ENCODE measurements around the gene TMEM39B. TPM values are rescaled to one million over a fixed set of nuclear protein-coding genes. Genes with fewer than 3 reads are reported as not detected.

The TMEM39B gene
- total RNA-seq, 1 experiment from 2014 or later, result 18.8 TPM

DNA sequence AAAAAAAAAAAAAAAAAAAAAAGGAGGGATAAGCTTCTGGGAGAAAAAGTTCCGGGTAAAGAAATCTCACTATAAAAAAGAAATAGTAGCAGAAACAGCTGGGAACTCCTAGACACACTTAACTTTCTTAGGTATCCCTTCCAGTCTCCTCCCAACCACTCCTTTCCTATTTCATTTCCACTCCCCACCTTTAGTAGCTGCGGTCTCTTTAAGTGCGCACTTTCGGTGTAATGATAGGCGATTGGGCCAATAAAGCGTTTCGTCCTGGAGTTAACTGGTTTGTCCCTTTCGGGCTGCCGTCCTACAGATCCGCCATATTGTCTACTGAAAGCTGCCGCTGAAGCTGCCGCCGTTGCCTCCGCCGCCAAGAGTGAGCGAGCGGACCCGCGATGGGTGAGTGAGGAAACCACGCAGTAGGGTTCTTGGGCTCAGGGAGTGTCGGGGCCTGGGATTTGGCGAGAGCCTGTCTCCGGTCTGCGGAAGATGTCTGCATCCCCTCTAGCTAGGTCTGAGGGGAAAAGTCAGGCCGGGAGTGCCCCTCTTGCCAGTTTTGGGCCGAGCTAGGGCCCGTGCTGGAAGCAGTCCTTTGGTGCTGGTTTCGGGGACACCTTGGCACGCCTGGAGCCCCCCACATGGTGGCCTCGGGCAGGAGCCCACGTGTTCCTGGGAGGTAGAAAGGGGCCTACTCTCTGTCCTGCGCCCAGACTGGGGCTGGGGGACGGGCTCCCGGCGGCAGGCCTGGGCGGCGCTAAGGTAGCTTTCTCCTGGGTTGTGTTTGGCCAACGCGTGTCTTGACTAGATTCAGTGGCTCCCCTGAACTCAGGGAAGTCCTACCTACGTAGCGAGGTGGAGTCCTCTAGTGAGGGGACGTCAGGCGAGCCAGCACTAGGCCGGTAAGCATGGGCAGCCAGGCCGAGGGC lies 35.3 kb downstream of the TMEM39B start, which contains the start of gene KPNA6:
TSS of gene KPNA6 (plus strand) at position 315 of the 920 bp plus-strand sequence. CDS start at position 390, 75 bp downstream.
- Mint-ChIP-seq H3K4me3 (peak within 1 kb of the TSS; percentile 99), H3K36me3 (no peaks in the 10 kb centered on the region), H3K27ac (peak within 1 kb of the TSS; percentile 99), H3K27me3 (ENCODE audit: low read depth) (no peaks in the 10 kb centered on the region), H3K9me3 (no peaks in the 10 kb centered on the region), H3K4me1 (peaks cover 17% of the 10 kb centered on the region)
- ATAC-seq (peak; percentile 77), DNase-seq (ENCODE audit: low spot score) (peak; percentile 90)
- POLR2A ChIA-PET, result interaction anchor here (0.6 to 2.6 kb wide), 14 partner anchors 10 to 811 kb away, joined by 3 to 34 read pairs (median 4); partner anchors contain the start of genes BSDC1, CCDC28B, PTP4A2 and SNRNP40
- CTCF ChIA-PET, result interaction anchor here (0.6 to 2.9 kb wide), 23 partner anchors 8 to 392 kb away, joined by 3 to 42 read pairs (median 4); partner anchors contain the start of genes PTP4A2, TMEM39B and TXLNA
- TF ChIP-seq, protein P1, sequence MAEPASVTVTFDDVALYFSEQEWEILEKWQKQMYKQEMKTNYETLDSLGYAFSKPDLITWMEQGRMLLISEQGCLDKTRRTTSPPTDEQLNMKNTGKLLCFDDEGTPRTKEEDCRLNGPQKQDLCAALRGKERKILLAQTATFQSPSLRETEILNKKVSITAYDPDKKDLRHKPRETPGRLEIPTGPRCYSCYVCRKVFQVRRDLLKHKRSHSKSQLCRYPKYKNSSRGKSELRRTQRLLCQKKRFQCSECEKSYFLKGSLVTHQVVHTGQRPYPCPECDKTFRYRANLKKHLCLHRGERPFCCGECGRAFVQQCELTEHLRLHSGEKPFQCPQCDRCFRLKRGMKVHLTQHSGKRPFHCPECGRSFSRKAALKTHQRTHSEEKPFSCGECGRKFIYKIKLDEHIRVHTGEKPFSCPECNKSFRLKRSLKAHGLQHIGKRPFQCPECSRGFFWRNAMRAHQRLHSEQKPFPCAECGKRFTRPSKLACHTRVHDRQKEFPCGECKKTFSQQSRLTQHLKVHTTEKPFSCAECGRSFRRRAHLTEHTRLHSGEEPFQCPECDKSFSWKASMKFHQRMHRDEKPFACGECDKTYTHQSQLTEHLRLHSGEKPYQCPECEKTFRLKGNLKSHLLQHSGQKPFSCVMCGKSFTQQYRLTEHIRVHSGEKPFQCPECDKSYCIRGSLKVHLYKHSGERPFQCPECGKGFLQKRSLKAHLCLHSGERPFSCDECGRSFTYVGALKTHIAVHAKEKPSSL (CRISPR knock-in tag; conservative IDR thresholded peaks at IDR 0.05), result no peak
- peak; percentile 80; the same call in 1 of the 2 replicates for TF ChIP-seq CREM (CRISPR knock-in tag; IDR thresholded peaks at IDR 0.05)
- TF ChIP-seq IRF1 (CRISPR knock-in tag; IDR thresholded peaks at IDR 0.05), result 0 out of 2 replicates have a peak, but pooled peaks have one; percentile 39
- TF ChIP-seq ZNF121 (CRISPR knock-in tag; IDR thresholded peaks at IDR 0.05), result 0 out of 2 replicates have a peak, but pooled peaks have one; percentile 4
- no peak for TF ChIP-seq ZNF532 (CRISPR knock-in tag; IDR thresholded peaks at IDR 0.05; ENCODE audit: borderline replicate concordance)
- TF ChIP-seq, protein P2, sequence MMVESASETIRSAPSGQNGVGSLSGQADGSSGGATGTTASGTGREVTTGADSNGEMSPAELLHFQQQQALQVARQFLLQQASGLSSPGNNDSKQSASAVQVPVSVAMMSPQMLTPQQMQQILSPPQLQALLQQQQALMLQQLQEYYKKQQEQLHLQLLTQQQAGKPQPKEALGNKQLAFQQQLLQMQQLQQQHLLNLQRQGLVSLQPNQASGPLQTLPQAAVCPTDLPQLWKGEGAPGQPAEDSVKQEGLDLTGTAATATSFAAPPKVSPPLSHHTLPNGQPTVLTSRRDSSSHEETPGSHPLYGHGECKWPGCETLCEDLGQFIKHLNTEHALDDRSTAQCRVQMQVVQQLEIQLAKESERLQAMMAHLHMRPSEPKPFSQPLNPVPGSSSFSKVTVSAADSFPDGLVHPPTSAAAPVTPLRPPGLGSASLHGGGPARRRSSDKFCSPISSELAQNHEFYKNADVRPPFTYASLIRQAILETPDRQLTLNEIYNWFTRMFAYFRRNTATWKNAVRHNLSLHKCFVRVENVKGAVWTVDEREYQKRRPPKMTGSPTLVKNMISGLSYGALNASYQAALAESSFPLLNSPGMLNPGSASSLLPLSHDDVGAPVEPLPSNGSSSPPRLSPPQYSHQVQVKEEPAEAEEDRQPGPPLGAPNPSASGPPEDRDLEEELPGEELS (CRISPR knock-in tag; IDR thresholded peaks at IDR 0.05), result peak; percentile 87; the same call in 1 of the 2 replicates
- TF ChIP-seq, protein P3, sequence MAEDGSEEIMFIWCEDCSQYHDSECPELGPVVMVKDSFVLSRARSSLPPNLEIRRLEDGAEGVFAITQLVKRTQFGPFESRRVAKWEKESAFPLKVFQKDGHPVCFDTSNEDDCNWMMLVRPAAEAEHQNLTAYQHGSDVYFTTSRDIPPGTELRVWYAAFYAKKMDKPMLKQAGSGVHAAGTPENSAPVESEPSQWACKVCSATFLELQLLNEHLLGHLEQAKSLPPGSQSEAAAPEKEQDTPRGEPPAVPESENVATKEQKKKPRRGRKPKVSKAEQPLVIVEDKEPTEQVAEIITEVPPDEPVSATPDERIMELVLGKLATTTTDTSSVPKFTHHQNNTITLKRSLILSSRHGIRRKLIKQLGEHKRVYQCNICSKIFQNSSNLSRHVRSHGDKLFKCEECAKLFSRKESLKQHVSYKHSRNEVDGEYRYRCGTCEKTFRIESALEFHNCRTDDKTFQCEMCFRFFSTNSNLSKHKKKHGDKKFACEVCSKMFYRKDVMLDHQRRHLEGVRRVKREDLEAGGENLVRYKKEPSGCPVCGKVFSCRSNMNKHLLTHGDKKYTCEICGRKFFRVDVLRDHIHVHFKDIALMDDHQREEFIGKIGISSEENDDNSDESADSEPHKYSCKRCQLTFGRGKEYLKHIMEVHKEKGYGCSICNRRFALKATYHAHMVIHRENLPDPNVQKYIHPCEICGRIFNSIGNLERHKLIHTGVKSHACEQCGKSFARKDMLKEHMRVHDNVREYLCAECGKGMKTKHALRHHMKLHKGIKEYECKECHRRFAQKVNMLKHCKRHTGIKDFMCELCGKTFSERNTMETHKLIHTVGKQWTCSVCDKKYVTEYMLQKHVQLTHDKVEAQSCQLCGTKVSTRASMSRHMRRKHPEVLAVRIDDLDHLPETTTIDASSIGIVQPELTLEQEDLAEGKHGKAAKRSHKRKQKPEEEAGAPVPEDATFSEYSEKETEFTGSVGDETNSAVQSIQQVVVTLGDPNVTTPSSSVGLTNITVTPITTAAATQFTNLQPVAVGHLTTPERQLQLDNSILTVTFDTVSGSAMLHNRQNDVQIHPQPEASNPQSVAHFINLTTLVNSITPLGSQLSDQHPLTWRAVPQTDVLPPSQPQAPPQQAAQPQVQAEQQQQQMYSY (CRISPR knock-in tag; IDR thresholded peaks at IDR 0.05), result peak; percentile 36; the same call in 1 of the 2 replicates
- no peak for TF ChIP-seq GRHL2 (CRISPR knock-in tag; IDR thresholded peaks at IDR 0.05; ENCODE audit: insufficient replicate concordance, severe bottlenecking)
- TF ChIP-seq ARID4B (CRISPR knock-in tag; IDR thresholded peaks at IDR 0.05; ENCODE audit: borderline replicate concordance), result peak; percentile 79; the same call in 1 of the 2 replicates
- no peak for TF ChIP-seq TCF7 (CRISPR knock-in tag; IDR thresholded peaks at IDR 0.05; ENCODE audit: low read depth)
- TF ChIP-seq, protein P4, sequence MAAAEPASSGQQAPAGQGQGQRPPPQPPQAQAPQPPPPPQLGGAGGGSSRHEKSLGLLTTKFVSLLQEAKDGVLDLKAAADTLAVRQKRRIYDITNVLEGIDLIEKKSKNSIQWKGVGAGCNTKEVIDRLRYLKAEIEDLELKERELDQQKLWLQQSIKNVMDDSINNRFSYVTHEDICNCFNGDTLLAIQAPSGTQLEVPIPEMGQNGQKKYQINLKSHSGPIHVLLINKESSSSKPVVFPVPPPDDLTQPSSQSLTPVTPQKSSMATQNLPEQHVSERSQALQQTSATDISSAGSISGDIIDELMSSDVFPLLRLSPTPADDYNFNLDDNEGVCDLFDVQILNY (CRISPR knock-in tag; IDR thresholded peaks at IDR 0.05), result peak; percentile 71; the same call in 1 of the 2 replicates
